A673 (cell line): ENCODE results near the gene TLE1.

Experiments
- CTCF ChIP-seq: fragments of 300-800, 200-600 bp; sonication (generic); conservative IDR thresholded peaks from 2 replicates; pipeline ENCODE4 v1.5.1; 2017; ENCODE audit warnings: low read depth, mild to moderate bottlenecking, antibody characterized with exemption, low read length, moderate library complexity, mixed read lengths
- EZH2 ChIP-seq: fragments of 200-600 bp; sonication (generic); IDR thresholded peaks from 2 replicates; pipeline ENCODE4 v1.6.1; 2017; ENCODE audit warnings: borderline replicate concordance, low read depth, mild to moderate bottlenecking, mixed read lengths, antibody characterized with exemption, low read length; ENCODE audit not compliant: poor library complexity, severe bottlenecking

- no peak for TF ChIP-seq CTCF
- TF ChIP-seq EZH2: no peak
These were observed 7.2 kb downstream of the TLE1 start for GRCh38 chr9:81682177-81682576.
